Peyer's patch (tissue), 4 donors: ENCODE results near the gene CELSR1.

Experiments
- CTCF ChIP-seq, 6 experiments: fragments of 450-650 bp in 4 of 6; fragments of 200-600 bp in 2 of 6; sonication (generic) in 1 of 6; IDR thresholded peaks; one replicate each; pipeline ENCODE4 v1.5.1; 2017 to 2019; ENCODE audit warnings: antibody characterized with exemption in 6 of 6, mild to moderate bottlenecking in 3 of 6, moderate library complexity in 1 of 6
- POLR2A ChIP-seq, 2 donors: fragments of 450-650 bp; IDR thresholded peaks; one replicate each; pipeline ENCODE4 v1.5.1; 2017; ENCODE audit warnings: antibody characterized with exemption in 2 of 2, mild to moderate bottlenecking in 2 of 2, moderate library complexity in 2 of 2

DNA sequence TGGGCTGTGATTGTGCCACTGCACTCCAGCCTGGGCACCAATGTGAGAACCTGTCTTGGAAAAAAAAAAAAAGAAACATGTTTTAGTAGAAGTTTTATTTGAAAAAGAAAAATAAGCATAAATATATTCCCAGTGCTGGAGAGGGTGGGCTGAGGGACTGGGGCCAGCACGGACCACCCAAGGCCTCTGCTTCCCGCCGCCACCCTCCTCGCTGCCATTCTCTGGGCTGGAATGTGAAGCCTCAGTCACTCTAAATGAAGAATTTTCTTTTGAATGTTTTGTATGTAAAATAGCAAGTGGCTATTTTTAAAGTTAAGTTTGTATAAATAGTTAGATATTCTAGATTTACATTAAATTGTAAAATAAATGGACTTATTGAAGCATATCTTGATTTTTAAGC is 207.0 kb downstream of the CELSR1 start:
- TF ChIP-seq CTCF (IDR thresholded peaks at IDR 0.05) (no peak), POLR2A (IDR thresholded peaks at IDR 0.05) (no peak)
